Measurements from ENCODE around the gene DNAJB5. TPM values are rescaled to one million over a fixed set of nuclear protein-coding genes. Genes with fewer than 3 reads are reported as not detected.

DNAJB5 gene
- total and polyA plus RNA-seq, 5 donors from 2014 or later = 0.42 to 2.7 (median 2.1) TPM

DNA sequence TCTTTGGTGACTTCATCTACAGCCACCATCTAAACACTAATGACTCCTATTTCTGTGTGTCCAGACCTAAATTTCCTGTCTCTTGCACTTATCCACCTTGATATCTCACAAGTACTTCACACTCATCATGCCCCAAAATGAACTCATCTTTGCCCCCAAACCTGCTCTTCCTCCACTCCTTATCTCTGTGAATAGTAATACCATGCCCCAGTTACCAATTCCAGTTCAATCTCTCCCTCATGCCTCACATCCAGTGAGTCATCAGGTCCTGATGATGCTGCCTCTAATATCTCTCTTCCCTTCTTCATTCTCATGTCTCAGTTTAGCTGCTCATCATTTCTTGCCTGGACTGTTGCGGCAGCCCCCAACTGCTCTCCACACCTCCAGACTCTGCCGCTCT, 14.9 kb upstream of the DNAJB5 start:
- H3K9me3 ChIP-seq (ENCODE audit: control insufficient read depth in 2 of 2, low read length in 2 of 2) = no peaks in the 10 kb centered on the region
- H3K4me3 ChIP-seq (ENCODE audit: low read depth, low read length) = no peak overlapping the region
- no peaks in the 10 kb centered on the region for H3K27me3 ChIP-seq (ENCODE audit: control insufficient read depth, insufficient read depth, low read length)
- ATAC-seq (ENCODE audit: low read depth in 2 of 2) (no peak), DNase-seq (no peak)
- H3K36me3 ChIP-seq (ENCODE audit: control insufficient read depth, insufficient read depth, low read length) = no peaks in the 10 kb centered on the region
- no peak overlapping the region for H3K4me3 Mint-ChIP-seq
- no peaks in the 10 kb centered on the region for H3K4me1 ChIP-seq (ENCODE audit: control insufficient read depth, insufficient read depth, low read length, poor library complexity, severe bottlenecking)
- H3K36me3 Mint-ChIP-seq = no peaks in the 10 kb centered on the region
- no peak overlapping the region for H3K27ac Mint-ChIP-seq
- no peak overlapping the region for H3K27ac ChIP-seq (ENCODE audit: insufficient read depth, low read length, poor library complexity, severe bottlenecking)
- H3K4me1 Mint-ChIP-seq = no peaks in the 10 kb centered on the region
- H3K9me3 Mint-ChIP-seq = peaks cover 0 to 1% (median 0%) of the 10 kb centered on the region in 7 donors
- peaks cover 19% of the 10 kb centered on the region for H3K27me3 Mint-ChIP-seq

DNA sequence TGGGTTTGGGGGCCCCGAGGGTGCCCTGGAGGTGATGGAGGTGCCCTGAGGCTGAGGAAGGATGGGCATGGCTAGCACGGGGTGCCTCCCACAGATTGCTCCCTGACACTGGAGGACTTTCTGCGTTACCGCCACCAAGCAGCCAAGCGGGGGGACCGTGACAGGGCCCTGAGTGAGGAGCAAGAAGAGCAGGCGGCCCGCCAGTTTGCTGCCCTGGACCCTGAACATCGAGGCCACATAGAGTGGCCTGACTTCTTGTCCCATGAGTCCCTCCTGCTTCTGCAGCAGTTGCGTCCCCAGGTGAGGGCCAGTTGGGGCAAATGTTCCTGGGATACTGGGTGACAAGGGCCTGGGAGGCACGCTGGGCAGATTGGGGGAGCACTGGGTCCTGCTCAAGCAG, 13.1 kb upstream of the DNAJB5 start:
- peaks cover 19% of the 10 kb centered on the region for H3K27me3 Mint-ChIP-seq
- no peaks in the 10 kb centered on the region for H3K36me3 ChIP-seq (ENCODE audit: control insufficient read depth, insufficient read depth, low read length)
- H3K36me3 Mint-ChIP-seq = no peaks in the 10 kb centered on the region
- H3K4me1 Mint-ChIP-seq = peaks cover 0 to 2% (median 0%) of the 10 kb centered on the region in 4 donors
- H3K9me3 Mint-ChIP-seq = no peaks in the 10 kb centered on the region
- H3K27ac Mint-ChIP-seq = no peak overlapping the region
- H3K9me3 ChIP-seq (ENCODE audit: control insufficient read depth in 2 of 2, low read length in 2 of 2) = no peaks in the 10 kb centered on the region
- H3K4me3 Mint-ChIP-seq = no peak overlapping the region
- no peaks in the 10 kb centered on the region for H3K27me3 ChIP-seq (ENCODE audit: control insufficient read depth, insufficient read depth, low read length)
- DNase-seq = no peak
- ATAC-seq (ENCODE audit: low read depth in 2 of 2) = no peak
- no peaks in the 10 kb centered on the region for H3K4me1 ChIP-seq (ENCODE audit: control insufficient read depth, insufficient read depth, low read length, poor library complexity, severe bottlenecking)
- H3K4me3 ChIP-seq (ENCODE audit: low read depth, low read length) = no peak overlapping the region
- H3K27ac ChIP-seq (ENCODE audit: insufficient read depth, low read length, poor library complexity, severe bottlenecking) = no peak overlapping the region

DNA sequence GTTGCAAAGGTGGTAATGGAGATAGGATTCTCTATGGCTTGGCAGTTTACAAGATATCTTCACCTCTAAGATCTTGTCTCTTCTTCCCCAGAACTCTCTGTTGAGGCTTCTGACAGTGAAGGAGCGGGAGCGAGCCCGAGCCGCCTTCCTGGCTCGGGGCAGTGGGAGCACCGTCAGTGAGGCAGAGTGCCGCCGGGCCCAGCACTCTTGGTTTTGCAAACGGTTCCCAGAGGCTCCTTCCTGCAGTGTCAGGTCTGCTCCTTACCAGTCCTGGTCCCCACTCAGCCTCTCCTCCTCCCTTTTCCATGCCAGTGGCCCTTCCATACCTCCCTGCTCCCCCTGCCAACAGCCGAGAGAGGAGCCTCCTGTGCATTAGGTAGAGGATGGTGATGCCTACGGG, 12.6 kb upstream of the DNAJB5 start:
- Histone ChIP-seq H3K27me3 (ENCODE audit: control insufficient read depth, insufficient read depth, low read length) (no peaks in the 10 kb centered on the region), H3K9me3 (ENCODE audit: control insufficient read depth in 2 of 2, low read length in 2 of 2) (no peaks in the 10 kb centered on the region), H3K27ac (ENCODE audit: insufficient read depth, low read length, poor library complexity, severe bottlenecking) (no peak overlapping the region), H3K4me3 (ENCODE audit: low read depth, low read length) (no peak overlapping the region), H3K36me3 (ENCODE audit: control insufficient read depth, insufficient read depth, low read length) (no peaks in the 10 kb centered on the region), H3K4me1 (ENCODE audit: control insufficient read depth, insufficient read depth, low read length, poor library complexity, severe bottlenecking) (no peaks in the 10 kb centered on the region)
- Mint-ChIP-seq H3K4me1 (peaks cover 0 to 2% (median 0%) of the 10 kb centered on the region in 4 donors), H3K27ac (no peak overlapping the region), H3K27me3 (peaks cover 15% of the 10 kb centered on the region), H3K36me3 (no peaks in the 10 kb centered on the region), H3K4me3 (no peak overlapping the region), H3K9me3 (no peaks in the 10 kb centered on the region)
- DNase-seq = no peak
- ATAC-seq (ENCODE audit: low read depth in 2 of 2) = no peak

DNA sequence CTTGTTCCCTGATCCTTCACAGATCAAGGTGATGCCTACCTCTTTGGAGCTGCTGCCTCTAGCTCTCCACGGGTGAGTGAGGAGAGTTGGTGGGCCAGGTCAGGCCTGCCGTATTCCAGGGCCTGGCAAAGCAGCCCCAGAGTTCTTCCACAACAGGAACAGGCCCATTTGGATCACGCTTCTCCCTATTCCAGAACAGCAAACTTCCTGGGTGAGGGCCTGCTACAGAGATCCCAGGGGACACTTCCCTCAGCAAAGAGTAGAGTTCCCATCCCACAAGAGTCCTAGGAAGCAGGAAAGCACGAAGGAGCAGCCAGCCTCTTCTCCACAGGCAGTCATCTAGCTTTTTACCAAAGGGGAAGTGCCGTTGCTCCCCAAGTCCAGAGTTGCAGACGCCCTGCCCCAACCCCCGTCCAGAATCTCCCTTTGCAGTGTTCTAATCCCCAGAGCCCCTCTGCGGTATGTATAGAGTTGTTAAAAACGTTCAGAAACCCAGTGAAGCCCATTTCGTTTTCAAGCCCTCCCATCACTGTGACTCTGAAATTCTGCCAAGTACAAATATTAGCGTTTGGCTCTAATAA, 9.3 kb upstream of the DNAJB5 start:
- Mint-ChIP-seq H3K36me3 (no peaks in the 10 kb centered on the region), H3K27me3 (peaks cover 11% of the 10 kb centered on the region), H3K27ac (no peak overlapping the region), H3K4me3 (no peak overlapping the region), H3K4me1 (peaks cover 8 to 30% (median 14%) of the 10 kb centered on the region in 4 donors), H3K9me3 (no peaks in the 10 kb centered on the region)
- ATAC-seq (ENCODE audit: low read depth in 2 of 2) = no peak
- Histone ChIP-seq H3K4me3 (ENCODE audit: low read depth, low read length) (no peak overlapping the region), H3K27ac (ENCODE audit: insufficient read depth, low read length, poor library complexity, severe bottlenecking) (no peak overlapping the region), H3K27me3 (ENCODE audit: control insufficient read depth, insufficient read depth, low read length) (no peaks in the 10 kb centered on the region), H3K9me3 (ENCODE audit: control insufficient read depth in 2 of 2, low read length in 2 of 2) (no peaks in the 10 kb centered on the region), H3K4me1 (ENCODE audit: control insufficient read depth, insufficient read depth, low read length, poor library complexity, severe bottlenecking) (peaks cover 11% of the 10 kb centered on the region), H3K36me3 (ENCODE audit: control insufficient read depth, insufficient read depth, low read length) (no peaks in the 10 kb centered on the region)
- no peak for DNase-seq

DNA sequence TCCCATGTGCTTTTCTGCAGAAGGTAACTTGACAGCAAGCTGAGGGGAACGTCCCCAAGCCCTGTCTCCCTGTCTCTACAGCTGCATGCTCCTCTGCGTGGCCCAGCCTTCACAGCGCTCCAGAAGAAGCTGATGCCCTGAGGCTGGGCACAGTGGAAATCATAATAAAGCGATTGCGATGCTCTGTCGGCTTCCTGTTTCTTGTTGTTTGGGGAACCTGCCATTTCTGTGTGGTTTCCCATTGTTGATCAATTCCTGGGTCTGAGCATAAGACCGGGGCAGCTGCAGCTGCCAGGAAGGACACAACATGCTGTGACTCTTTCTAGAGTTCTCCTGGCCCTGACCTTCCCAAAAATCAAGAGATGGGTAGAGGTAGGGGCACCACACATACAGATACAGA, 7.2 kb upstream of the DNAJB5 start:
- H3K36me3 Mint-ChIP-seq = no peaks in the 10 kb centered on the region

DNA sequence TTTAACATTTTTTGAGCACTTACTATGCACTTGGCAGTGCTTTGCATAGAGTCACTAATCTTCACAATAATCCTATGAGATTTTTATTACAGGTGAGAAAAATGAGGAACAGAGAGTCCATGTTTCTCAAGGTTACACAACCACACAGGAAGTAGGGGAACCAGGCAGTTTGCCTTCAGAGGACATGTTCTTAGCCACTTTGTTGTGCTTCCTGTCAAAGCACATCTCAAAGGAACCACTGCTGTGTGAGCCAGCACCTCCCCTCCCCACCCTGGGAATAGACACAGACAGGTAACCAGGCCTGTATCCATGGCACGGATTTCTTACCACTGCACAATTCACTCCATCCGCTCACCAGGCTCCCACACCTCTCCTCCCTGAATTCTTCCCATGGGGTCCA, 6.3 kb upstream of the DNAJB5 start:
- no peak overlapping the region for H3K27ac Mint-ChIP-seq
- H3K4me3 ChIP-seq (ENCODE audit: low read depth, low read length) = peak overlapping the region; percentile 32
- no peaks in the 10 kb centered on the region for H3K27me3 ChIP-seq (ENCODE audit: control insufficient read depth, insufficient read depth, low read length)
- H3K9me3 ChIP-seq (ENCODE audit: control insufficient read depth in 2 of 2, low read length in 2 of 2) = no peaks in the 10 kb centered on the region
- H3K9me3 Mint-ChIP-seq = no peaks in the 10 kb centered on the region
- no peaks in the 10 kb centered on the region for H3K36me3 Mint-ChIP-seq
- H3K4me1 ChIP-seq (ENCODE audit: control insufficient read depth, insufficient read depth, low read length, poor library complexity, severe bottlenecking) = peaks cover 31% of the 10 kb centered on the region
- no peaks in the 10 kb centered on the region for H3K36me3 ChIP-seq (ENCODE audit: control insufficient read depth, insufficient read depth, low read length)
- H3K27ac ChIP-seq (ENCODE audit: insufficient read depth, low read length, poor library complexity, severe bottlenecking) = no peak overlapping the region
- no peaks in the 10 kb centered on the region for H3K27me3 Mint-ChIP-seq
- ATAC-seq (ENCODE audit: low read depth in 2 of 2) (no peak), DNase-seq (peak in 1 of 3 donors; percentile 56)
- peaks cover 11 to 54% (median 25%) of the 10 kb centered on the region in 4 donors for H3K4me1 Mint-ChIP-seq
- H3K4me3 Mint-ChIP-seq = peak overlapping the region in 2 of 4 donors; percentile 25 to 46

More for the DNA sequence above, 7.2 kb upstream of the DNAJB5 start:
- H3K4me1 ChIP-seq (ENCODE audit: control insufficient read depth, insufficient read depth, low read length, poor library complexity, severe bottlenecking) = peaks cover 22% of the 10 kb centered on the region
- H3K36me3 ChIP-seq (ENCODE audit: control insufficient read depth, insufficient read depth, low read length) = no peaks in the 10 kb centered on the region
- DNase-seq (no peak), ATAC-seq (ENCODE audit: low read depth in 2 of 2) (no peak)
- peaks cover 11 to 50% (median 25%) of the 10 kb centered on the region in 4 donors for H3K4me1 Mint-ChIP-seq
- no peaks in the 10 kb centered on the region for H3K9me3 ChIP-seq (ENCODE audit: control insufficient read depth in 2 of 2, low read length in 2 of 2)
- H3K27me3 Mint-ChIP-seq = no peaks in the 10 kb centered on the region
- H3K27ac ChIP-seq (ENCODE audit: insufficient read depth, low read length, poor library complexity, severe bottlenecking) = no peak overlapping the region
- H3K27ac Mint-ChIP-seq = peak overlapping the region in 1 of 3 donors; percentile 5
- H3K4me3 Mint-ChIP-seq = no peak overlapping the region
- no peak overlapping the region for H3K4me3 ChIP-seq (ENCODE audit: low read depth, low read length)
- H3K9me3 Mint-ChIP-seq = no peaks in the 10 kb centered on the region
- H3K27me3 ChIP-seq (ENCODE audit: control insufficient read depth, insufficient read depth, low read length) = no peaks in the 10 kb centered on the region

DNA sequence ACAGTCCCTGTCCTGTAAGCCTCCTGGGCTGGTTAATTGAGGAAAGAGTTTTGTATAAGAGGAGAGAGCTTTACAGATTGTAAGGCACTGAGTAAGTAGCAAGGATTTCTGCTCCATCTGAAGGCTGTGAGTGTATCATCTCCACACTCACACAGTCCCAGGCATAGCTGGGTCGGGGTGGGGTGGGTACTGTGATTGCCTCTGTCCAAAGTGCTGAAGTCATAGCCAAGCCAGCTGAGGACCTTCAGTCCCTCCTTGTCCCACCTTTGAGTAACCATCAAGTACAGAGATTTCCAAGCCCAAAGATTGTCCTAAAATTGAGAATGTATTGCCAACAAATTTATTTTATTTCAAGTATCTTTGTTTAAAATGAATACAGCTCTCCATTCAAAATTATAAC, 5.5 kb upstream of the DNAJB5 start:
- H3K4me3 ChIP-seq (ENCODE audit: low read depth, low read length) = no peak overlapping the region
- Mint-ChIP-seq H3K27me3 (no peaks in the 10 kb centered on the region), H3K27ac (no peak overlapping the region), H3K9me3 (no peaks in the 10 kb centered on the region), H3K36me3 (no peaks in the 10 kb centered on the region), H3K4me3 (peak overlapping the region in 3 of 4 donors; percentile 35 to 74 (median 49)), H3K4me1 (peaks cover 11 to 62% (median 30%) of the 10 kb centered on the region in 4 donors)
- H3K27me3 ChIP-seq (ENCODE audit: control insufficient read depth, insufficient read depth, low read length) = no peaks in the 10 kb centered on the region
- H3K36me3 ChIP-seq (ENCODE audit: control insufficient read depth, insufficient read depth, low read length) = no peaks in the 10 kb centered on the region
- H3K4me1 ChIP-seq (ENCODE audit: control insufficient read depth, insufficient read depth, low read length, poor library complexity, severe bottlenecking) = peaks cover 39% of the 10 kb centered on the region
- no peaks in the 10 kb centered on the region for H3K9me3 ChIP-seq (ENCODE audit: control insufficient read depth in 2 of 2, low read length in 2 of 2)
- no peak overlapping the region for H3K27ac ChIP-seq (ENCODE audit: insufficient read depth, low read length, poor library complexity, severe bottlenecking)
- DNase-seq = peak in 1 of 3 donors; percentile 30
- no peak for ATAC-seq (ENCODE audit: low read depth in 2 of 2)

DNA sequence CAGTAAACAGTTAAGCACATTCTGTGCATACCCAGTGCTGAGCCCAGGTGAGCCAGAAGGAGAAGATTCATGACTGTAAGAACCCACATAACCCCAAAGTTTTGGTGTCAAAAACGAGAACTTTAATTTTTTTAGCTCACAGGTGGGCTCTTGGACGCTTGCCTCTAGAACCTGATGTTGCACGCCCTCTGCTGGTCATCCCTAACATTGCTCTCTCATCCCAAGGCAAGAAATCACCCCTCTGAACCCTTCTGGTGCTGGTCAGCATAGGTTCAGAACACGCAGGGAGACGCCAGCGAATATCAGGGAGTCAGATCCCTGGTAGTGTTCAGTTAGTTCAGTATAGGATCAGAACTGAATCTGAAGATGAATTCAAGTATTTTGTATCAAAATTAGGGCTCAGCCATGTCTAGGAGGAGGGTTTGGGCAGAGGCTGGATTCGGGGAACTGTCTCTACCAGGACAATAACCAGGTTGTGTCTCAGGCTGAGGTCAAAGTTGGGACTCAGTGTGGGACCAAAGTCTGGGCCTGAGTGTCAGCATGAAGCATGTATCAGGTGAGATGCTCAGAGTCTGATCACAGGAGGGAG, 4.1 kb upstream of the DNAJB5 start:
- Histone ChIP-seq H3K4me3 (ENCODE audit: low read depth, low read length) (no peak overlapping the region), H3K4me1 (ENCODE audit: control insufficient read depth, insufficient read depth, low read length, poor library complexity, severe bottlenecking) (peaks cover 48% of the 10 kb centered on the region), H3K9me3 (ENCODE audit: control insufficient read depth in 2 of 2, low read length in 2 of 2) (no peaks in the 10 kb centered on the region), H3K36me3 (ENCODE audit: control insufficient read depth, insufficient read depth, low read length) (no peaks in the 10 kb centered on the region), H3K27ac (ENCODE audit: insufficient read depth, low read length, poor library complexity, severe bottlenecking) (no peak overlapping the region), H3K27me3 (ENCODE audit: control insufficient read depth, insufficient read depth, low read length) (no peaks in the 10 kb centered on the region)
- DNase-seq (peak; percentile 26 to 69 (median 45)), ATAC-seq (ENCODE audit: low read depth in 2 of 2) (no peak)
- Mint-ChIP-seq H3K27ac (peak overlapping the region in 1 of 3 donors; percentile 63), H3K4me3 (peak overlapping the region in 2 of 4 donors; percentile 28 to 81), H3K4me1 (peaks cover 11 to 70% (median 34%) of the 10 kb centered on the region in 4 donors), H3K27me3 (no peaks in the 10 kb centered on the region), H3K36me3 (no peaks in the 10 kb centered on the region), H3K9me3 (no peaks in the 10 kb centered on the region)

Measured in CD4-positive, CD25-positive, alpha-beta regulatory T cell (primary cell).